Measurements from ENCODE around the gene CLEC4M.
"Not testable (repeated sequence)": the region's sequence is repeated elsewhere in the genome, so short reads cannot be mapped to it uniquely, and the experiment has no call there.

CLEC4M gene

GRCh38 chr19:7815325-7815724, 52.3 kb downstream of the CLEC4M start:
- no peak for DNase-seq (ENCODE audit: low read depth in 2 of 2)

- not testable (repeated sequence) for DNase-seq (ENCODE audit: low read depth in 2 of 2)
Observed at GRCh38 chr19:7816040-7816439, 53.0 kb downstream of the CLEC4M start.

GRCh38 chr19:7817801-7818200, 54.8 kb downstream of the CLEC4M start:
- DNase-seq (ENCODE audit: low read depth in 2 of 2), result no peak

- no peak for DNase-seq (ENCODE audit: low read depth in 2 of 2)
Observed at GRCh38 chr19:7818806-7819205, 55.8 kb downstream of the CLEC4M start.
